Measurements from ENCODE around the gene NMS.

GRCh38 chr2:100437751-100438150 lies 32.5 kb upstream of the NMS start:
- TF ChIP-seq, protein P1, sequence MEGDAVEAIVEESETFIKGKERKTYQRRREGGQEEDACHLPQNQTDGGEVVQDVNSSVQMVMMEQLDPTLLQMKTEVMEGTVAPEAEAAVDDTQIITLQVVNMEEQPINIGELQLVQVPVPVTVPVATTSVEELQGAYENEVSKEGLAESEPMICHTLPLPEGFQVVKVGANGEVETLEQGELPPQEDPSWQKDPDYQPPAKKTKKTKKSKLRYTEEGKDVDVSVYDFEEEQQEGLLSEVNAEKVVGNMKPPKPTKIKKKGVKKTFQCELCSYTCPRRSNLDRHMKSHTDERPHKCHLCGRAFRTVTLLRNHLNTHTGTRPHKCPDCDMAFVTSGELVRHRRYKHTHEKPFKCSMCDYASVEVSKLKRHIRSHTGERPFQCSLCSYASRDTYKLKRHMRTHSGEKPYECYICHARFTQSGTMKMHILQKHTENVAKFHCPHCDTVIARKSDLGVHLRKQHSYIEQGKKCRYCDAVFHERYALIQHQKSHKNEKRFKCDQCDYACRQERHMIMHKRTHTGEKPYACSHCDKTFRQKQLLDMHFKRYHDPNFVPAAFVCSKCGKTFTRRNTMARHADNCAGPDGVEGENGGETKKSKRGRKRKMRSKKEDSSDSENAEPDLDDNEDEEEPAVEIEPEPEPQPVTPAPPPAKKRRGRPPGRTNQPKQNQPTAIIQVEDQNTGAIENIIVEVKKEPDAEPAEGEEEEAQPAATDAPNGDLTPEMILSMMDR (IDR thresholded peaks at IDR 0.05), result no peak
- TF ChIP-seq POLR2A (IDR thresholded peaks at IDR 0.05), result no peak
- TF ChIP-seq POLR2AphosphoS5 (IDR thresholded peaks at IDR 0.05), result no peak
- TF ChIP-seq EP300 (IDR thresholded peaks at IDR 0.05), result no peak
